Measurements from ENCODE around the gene TUBGCP6. TPM values are rescaled to one million over a fixed set of nuclear protein-coding genes. Genes with fewer than 3 reads are reported as not detected.

TUBGCP6 gene
- total RNA-seq, 1 donor from 2014 or later, result 22.8 TPM

- DNase-seq (ENCODE audit: low spot score), result no peak
- intact Hi-C loops (cut with DNase I), result no loop called here
Measured at GRCh38 chr22:50255099-50255498, 10.3 kb upstream of the TUBGCP6 start.

DNA sequence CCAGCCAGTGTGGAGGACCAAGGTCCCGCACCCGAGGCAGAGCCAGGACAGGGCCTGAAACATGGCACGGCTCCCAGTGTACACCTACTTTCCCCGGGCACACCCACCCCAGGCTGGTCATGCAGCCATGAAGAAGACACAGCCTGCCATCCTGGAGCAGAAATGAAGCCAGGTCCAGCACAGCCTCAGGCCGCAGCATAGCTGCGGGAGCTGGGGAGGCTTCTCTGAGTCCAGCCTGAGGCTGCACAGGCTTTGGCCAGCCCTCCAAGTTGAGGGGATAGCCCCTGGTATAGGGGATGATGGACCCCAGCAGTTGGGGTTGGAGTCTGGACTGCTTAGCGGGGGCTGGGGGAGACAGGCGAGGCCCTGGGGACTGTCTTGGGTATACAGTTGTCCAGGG lies 9.1 kb upstream of the TUBGCP6 start:
- no peak for DNase-seq (ENCODE audit: low spot score)
- intact Hi-C loops (cut with DNase I), result loop anchor here (2.0 kb wide), 1 partner anchor 89 kb away; the partner anchor contains the start of gene PPP6R2

DNA sequence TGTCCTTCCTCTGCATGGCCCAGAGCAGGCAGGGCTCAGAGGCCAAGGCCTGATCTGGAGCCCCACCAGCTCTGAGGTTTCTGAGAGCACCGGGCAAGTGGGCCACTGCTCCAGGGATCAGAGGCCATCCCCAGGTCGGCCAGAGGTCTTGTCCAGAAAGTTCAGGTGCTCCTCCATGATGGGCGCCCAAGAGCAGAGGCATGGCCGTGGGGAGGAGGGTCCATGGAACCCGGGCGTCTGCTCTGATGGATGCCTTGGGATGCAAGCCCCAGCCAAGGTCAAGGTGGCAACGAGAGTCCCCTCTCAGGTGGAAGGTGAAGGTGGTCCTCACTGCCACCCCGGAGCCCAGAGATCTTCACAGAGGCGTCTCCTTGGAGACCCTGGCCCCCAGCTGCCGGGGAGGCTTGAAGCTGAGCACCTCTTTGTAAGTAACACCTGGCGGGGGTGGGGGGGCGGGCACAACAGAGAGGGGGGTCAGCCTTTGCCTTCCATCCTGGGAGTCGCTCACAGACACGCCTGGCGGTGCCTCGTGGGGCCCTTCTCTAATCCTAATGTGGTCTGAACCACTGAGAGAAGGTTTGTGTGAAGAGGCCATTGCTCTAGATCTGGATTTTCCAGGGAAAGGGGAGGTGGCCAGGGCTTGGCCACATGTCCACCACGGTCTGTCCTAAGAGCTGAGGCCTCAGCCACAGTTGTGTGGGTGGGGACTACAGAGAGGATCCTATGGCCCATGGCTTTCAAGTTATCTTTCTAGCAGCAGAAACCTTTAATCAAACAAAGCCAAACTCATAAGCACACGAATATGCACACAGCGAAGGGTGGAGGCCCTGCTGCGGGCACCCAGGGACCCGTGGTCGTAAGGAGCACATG lies 8.5 kb upstream of the TUBGCP6 start:
- DNase-seq (ENCODE audit: low spot score), result no peak
- intact Hi-C loops (cut with DNase I), result loop anchor here (2.0 kb wide), 1 partner anchor 90 kb away; the partner anchor contains the start of gene PPP6R2

DNA sequence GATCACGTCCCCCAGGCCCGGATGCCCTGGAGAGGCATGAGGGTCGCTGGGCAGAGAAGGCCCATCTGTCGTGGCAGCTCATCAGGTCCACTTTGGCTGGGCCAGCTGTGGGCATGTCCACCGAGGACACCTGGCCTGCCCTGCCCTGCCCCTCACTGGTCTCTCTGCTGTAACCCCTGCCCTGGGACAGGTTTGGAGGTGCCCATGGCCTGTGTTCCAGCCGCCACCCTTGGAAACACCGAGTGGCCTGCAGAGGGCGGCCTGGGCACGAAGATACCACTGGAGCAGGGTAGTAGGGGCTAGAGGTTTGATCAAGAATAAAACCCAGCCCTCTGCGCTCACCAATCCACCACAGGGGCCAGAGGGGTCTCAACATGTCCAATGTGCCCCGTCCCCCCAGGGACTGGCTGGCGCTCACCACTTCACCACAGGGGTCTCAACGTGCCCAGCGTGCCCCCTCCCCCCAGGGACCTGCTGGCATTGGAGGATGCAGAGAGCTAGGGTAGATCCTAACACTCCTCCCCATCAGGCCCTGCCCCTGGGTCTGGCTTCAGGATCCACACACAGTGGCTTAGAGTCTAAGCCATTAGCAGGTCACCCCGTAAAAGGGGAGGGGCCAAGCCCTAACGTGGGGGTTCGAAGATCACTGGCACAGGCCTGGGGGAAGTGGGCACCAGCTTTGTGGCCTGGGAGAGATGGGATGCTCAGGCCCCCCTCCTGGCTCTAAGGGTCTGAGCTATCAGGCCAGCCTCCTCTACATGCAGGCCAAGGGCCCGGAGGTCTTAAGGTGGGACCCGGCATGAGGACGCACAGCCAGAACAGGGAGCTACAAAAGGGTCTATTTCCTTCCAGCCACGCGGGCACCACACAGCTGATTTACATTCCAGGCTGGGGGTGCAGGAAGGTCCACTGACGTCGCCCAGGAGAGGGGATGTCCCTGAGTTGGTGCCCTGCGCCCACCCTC lies 7.5 kb upstream of the TUBGCP6 start:
- peak; percentile 88 for DNase-seq (ENCODE audit: low spot score)
- intact Hi-C loops (cut with DNase I), result loop anchor here (2.0 kb wide), 1 partner anchor 90 kb away; the partner anchor contains the start of gene PPP6R2

GRCh38 chr22:50251477-50252081 lies 6.8 kb upstream of the TUBGCP6 start:
- no peak for DNase-seq (ENCODE audit: low spot score)
- intact Hi-C loops (cut with DNase I), result loop anchor here (2.0 kb wide), 1 partner anchor 91 kb away; the partner anchor contains the start of gene PPP6R2

GRCh38 chr22:50250555-50251476 lies 6.0 kb upstream of the TUBGCP6 start, which contains the start of gene HDAC10:
HDAC10 (minus strand) TSS chr22:50251265; CDS start chr22:50251032, 233 bp downstream.
- intact Hi-C loops (cut with DNase I), result no loop called here
- DNase-seq (ENCODE audit: low spot score), result peak; percentile 90

- intact Hi-C loops (cut with DNase I), result no loop called here
- DNase-seq (ENCODE audit: low spot score), result no peak
Measured at GRCh38 chr22:50250249-50250554, 5.4 kb upstream of the TUBGCP6 start.

- DNase-seq (ENCODE audit: low spot score), result no peak
- intact Hi-C loops (cut with DNase I), result loop anchor here (10.0 kb wide), 1 partner anchor 255 kb away; the partner anchor contains the start of genes LMF2 and NCAPH2
Measured at GRCh38 chr22:50249341-50250248, 4.8 kb upstream of the TUBGCP6 start.

GRCh38 chr22:50248196-50249081 lies 3.6 kb upstream of the TUBGCP6 start:
- DNase-seq (ENCODE audit: low spot score), result no peak
- intact Hi-C loops (cut with DNase I), result loop anchor here (10.0 kb wide), 1 partner anchor 256 kb away; the partner anchor contains the start of genes LMF2 and NCAPH2

DNA sequence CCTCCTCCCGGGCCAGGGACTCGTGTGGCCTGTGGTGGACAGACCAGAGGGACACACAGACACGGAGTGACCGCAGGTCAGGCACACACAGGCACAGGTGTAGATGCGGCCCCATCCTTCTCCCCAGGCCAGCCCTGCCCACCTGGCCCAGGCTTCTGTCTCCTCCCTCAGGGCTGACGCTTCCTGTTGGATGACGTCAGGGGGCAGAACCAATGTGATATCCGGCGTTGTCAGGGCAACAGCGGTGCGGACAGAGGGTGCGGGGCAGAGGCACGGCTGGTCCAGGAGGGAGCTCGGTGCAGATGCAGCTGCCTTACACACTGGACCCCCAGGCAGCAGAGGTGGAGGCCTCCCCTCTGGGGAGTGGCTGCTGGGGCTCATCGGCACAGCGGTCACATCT lies 2.9 kb upstream of the TUBGCP6 start:
- DNase-seq (ENCODE audit: low spot score), result no peak
- intact Hi-C loops (cut with DNase I), result loop anchor here (10.0 kb wide), 1 partner anchor 257 kb away; the partner anchor contains the start of genes LMF2 and NCAPH2

- intact Hi-C loops (cut with DNase I), result loop anchor here (10.0 kb wide), 1 partner anchor 258 kb away; the partner anchor contains the start of genes LMF2 and NCAPH2
- DNase-seq (ENCODE audit: low spot score), result no peak
Measured at GRCh38 chr22:50246242-50247175, 1.7 kb upstream of the TUBGCP6 start.

DNA sequence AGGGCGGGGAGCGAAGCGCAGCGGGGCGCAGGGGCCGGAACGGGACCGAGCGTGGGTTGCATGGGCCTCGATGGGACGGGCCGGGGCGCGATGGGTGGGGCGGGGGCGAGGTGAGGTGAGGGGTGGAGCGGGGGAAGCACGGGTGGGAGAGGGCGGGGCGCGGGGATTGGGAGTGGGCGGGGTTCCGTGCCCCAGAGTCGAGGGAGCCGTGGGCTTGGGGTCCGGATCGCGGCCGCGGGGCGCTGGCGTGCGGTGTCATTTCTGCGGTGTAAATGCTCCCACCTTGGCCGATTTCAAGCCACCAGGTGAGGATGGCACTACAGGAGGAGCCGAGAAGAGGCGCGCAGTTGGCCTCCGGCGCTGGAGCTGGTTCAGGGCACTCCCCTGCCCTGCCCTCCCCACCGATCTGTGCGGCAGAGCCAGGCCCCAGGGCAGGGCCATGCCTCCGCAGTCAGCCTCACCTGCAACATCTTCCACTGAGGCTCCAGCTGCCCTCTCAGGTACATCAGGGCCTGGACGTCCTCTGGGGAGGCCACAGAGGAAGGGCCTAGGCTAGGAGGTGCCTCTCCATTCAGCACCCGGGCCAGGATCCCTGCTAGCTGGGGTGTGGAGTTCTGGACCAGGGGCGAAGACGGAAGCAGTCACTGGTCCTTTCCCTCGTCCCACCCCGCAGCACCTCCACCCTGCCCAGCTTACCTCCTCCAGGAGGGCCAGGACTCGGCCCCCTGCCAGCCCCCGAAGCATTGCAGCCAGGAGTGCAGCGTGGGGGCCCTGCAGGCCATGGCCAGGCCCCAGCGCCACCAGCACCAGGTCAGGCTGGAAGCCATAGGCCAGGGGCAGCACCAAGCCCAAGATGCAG lies 620 bp upstream of the TUBGCP6 start:
- intact Hi-C loops (cut with DNase I), result loop anchor here (10.0 kb wide), 1 partner anchor 259 kb away; the partner anchor contains the start of genes LMF2 and NCAPH2

GRCh38 chr22:50243685-50244419 lies 971 bp downstream of the TUBGCP6 start:
- intact Hi-C loops (cut with DNase I), result loop anchor here (10.0 kb wide), 1 partner anchor 261 kb away; the partner anchor contains the start of genes LMF2 and NCAPH2
- no peak for DNase-seq (ENCODE audit: low spot score)

More for the DNA sequence above, 620 bp upstream of the TUBGCP6 start:
- no peak for DNase-seq (ENCODE audit: low spot score)

Data from cardiac septum (tissue), 1 donor.